Measurements from ENCODE around the gene MVK. TPM values are rescaled to one million over a fixed set of nuclear protein-coding genes. Genes with fewer than 3 reads are reported as not detected.

Gene MVK
- total RNA-seq, 1 donor from 2014 or later, result 53.1 TPM

- Histone ChIP-seq H3K27me3 (no peaks in the 10 kb centered on the region), H3K27ac (no peak overlapping the region), H3K4me1 (peaks cover 0 to 4% of the 10 kb centered on the region in 2 donors), H3K36me3 (peaks cover 12 to 50% of the 10 kb centered on the region in 2 donors), H3K9me3 (no peaks in the 10 kb centered on the region), H3K4me3 (no peak overlapping the region)
- intact Hi-C loops (cut with DNase I), result no loop called here
- no peak for DNase-seq (ENCODE audit: low spot score in 2 of 2)
- TF ChIP-seq CTCF (IDR thresholded peaks at IDR 0.05), result no peak
These were observed 21.8 kb downstream of the MVK start for GRCh38 chr12:109595321-109595902.

GRCh38 chr12:109596418-109597244 lies 23.0 kb downstream of the MVK start:
- H3K9me3 ChIP-seq, result no peaks in the 10 kb centered on the region
- intact Hi-C loops (cut with DNase I), result loop anchor here (1.0 kb wide), 2 partner anchors 179 to 285 kb away; no protein-coding TSS in a partner anchor
- no peaks in the 10 kb centered on the region for H3K27me3 ChIP-seq
- H3K4me1 ChIP-seq, result peaks cover 0 to 4% of the 10 kb centered on the region in 2 donors
- TF ChIP-seq CTCF (IDR thresholded peaks at IDR 0.05), result no peak
- H3K4me3 ChIP-seq, result no peak overlapping the region
- DNase-seq (ENCODE audit: low spot score in 2 of 2), result no peak
- H3K36me3 ChIP-seq, result peaks cover 8 to 38% of the 10 kb centered on the region in 2 donors
- no peak overlapping the region for H3K27ac ChIP-seq

GRCh38 chr12:109597414-109597794 lies 23.8 kb downstream of the MVK start:
- intact Hi-C loops (cut with DNase I), result loop anchor here (1.0 kb wide), 2 partner anchors 178 to 284 kb away; no protein-coding TSS in a partner anchor
- Histone ChIP-seq H3K9me3 (no peaks in the 10 kb centered on the region), H3K27ac (no peak overlapping the region), H3K4me1 (peaks cover 0 to 4% of the 10 kb centered on the region in 2 donors), H3K4me3 (no peak overlapping the region), H3K27me3 (no peaks in the 10 kb centered on the region), H3K36me3 (peaks cover 7 to 31% of the 10 kb centered on the region in 2 donors)
- TF ChIP-seq CTCF (IDR thresholded peaks at IDR 0.05), result no peak
- no peak for DNase-seq (ENCODE audit: low spot score in 2 of 2)

- intact Hi-C loops (cut with DNase I), result loop anchor here (1.0 kb wide), 2 partner anchors 177 to 283 kb away; no protein-coding TSS in a partner anchor
- H3K4me3 ChIP-seq, result no peak overlapping the region
These were observed 24.3 kb downstream of the MVK start for GRCh38 chr12:109597795-109598427.

More at GRCh38 chr12:109597795-109598427, 24.3 kb downstream of the MVK start:
- Histone ChIP-seq H3K4me1 (peaks cover 0 to 4% of the 10 kb centered on the region in 2 donors), H3K9me3 (no peaks in the 10 kb centered on the region), H3K27ac (no peak overlapping the region), H3K27me3 (no peaks in the 10 kb centered on the region), H3K36me3 (peaks cover 7 to 26% of the 10 kb centered on the region in 2 donors)
- peak; percentile 17 to 87 for DNase-seq (ENCODE audit: low spot score in 2 of 2)
- peak; percentile 89 to 91 (median 91) for TF ChIP-seq CTCF (IDR thresholded peaks at IDR 0.05)

All from ascending aorta (tissue), 2 donors.